Measurements from ENCODE around the gene DTYMK.

DTYMK gene

GRCh38 chr2:241686650-241687425, at the start of gene DTYMK:
TSS of gene DTYMK (minus strand) at chr2:241686815. CDS start at chr2:241686783, 32 bp downstream.
- DNase-seq: peak; percentile 94 to 95

- DNase-seq: no peak
Measured at GRCh38 chr2:241736111-241736510, 49.5 kb upstream of the DTYMK start.

- DNase-seq: peak; percentile 96 to 98
Measured at GRCh38 chr2:241734467-241735208, 48.0 kb upstream of the DTYMK start, which contains the start of gene D2HGDH. TSS of gene D2HGDH (plus strand) at chr2:241734630. CDS start at chr2:241735225, 595 bp downstream.

GRCh38 chr2:241734208-241734466, 47.5 kb upstream of the DTYMK start:
- DNase-seq: no peak

- DNase-seq: no peak
Measured at GRCh38 chr2:241733391-241734207, 47.0 kb upstream of the DTYMK start.

GRCh38 chr2:241732513-241733186, 46.0 kb upstream of the DTYMK start:
- peak; percentile 55 to 59 for DNase-seq

- DNase-seq: no peak
Measured at GRCh38 chr2:241730671-241731293, 44.2 kb upstream of the DTYMK start.

- no peak for DNase-seq
Measured at GRCh38 chr2:241729868-241730267, 43.3 kb upstream of the DTYMK start.

- no peak for DNase-seq
Measured at GRCh38 chr2:241728627-241729026, 42.0 kb upstream of the DTYMK start.

- DNase-seq: no peak
Measured at GRCh38 chr2:241728000-241728399, 41.4 kb upstream of the DTYMK start.

GRCh38 chr2:241726459-241726858, 39.8 kb upstream of the DTYMK start:
- no peak for DNase-seq

- no peak for DNase-seq
Measured at GRCh38 chr2:241724975-241725870, 38.6 kb upstream of the DTYMK start.

GRCh38 chr2:241724259-241724974, 37.8 kb upstream of the DTYMK start:
- DNase-seq: no peak

- no peak for DNase-seq
Measured at GRCh38 chr2:241722896-241723454, 36.4 kb upstream of the DTYMK start.

GRCh38 chr2:241721852-241722251, 35.2 kb upstream of the DTYMK start:
- DNase-seq: no peak

- DNase-seq: no peak
Measured at GRCh38 chr2:241720560-241720959, 33.9 kb upstream of the DTYMK start.

- DNase-seq: no peak
Measured at GRCh38 chr2:241720099-241720498, 33.5 kb upstream of the DTYMK start.

GRCh38 chr2:241719093-241719492, 32.5 kb upstream of the DTYMK start:
- DNase-seq: no peak

GRCh38 chr2:241708879-241709278, 22.3 kb upstream of the DTYMK start:
- DNase-seq: no peak

- no peak for DNase-seq
Measured at GRCh38 chr2:241706537-241706936, 19.9 kb upstream of the DTYMK start.
